B cell (primary cell): Measurements from ENCODE around the gene ADGRL2. TPM values are rescaled to one million over a fixed set of nuclear protein-coding genes. Genes with fewer than 3 reads are reported as not detected.

Source experiments
- ATAC-seq: fragments of 200-7000 bp; cut with Tn5 transposase; one replicate; pipeline ENCODE4 v1.10.0; 2021; ENCODE audit warnings: low read depth, mild to moderate bottlenecking, moderate number of reproducible peaks, moderate library complexity
- CTCF ChIA-PET: fragments of 350-600 bp; sonication (Branson Sonifier 250); formaldehyde crosslinking; loops from one replicate; lab custom pipeline; 2021; ENCODE audit warnings: antibody characterized with exemption, inconsistent platforms; lab: Charles Lee
- POLR2A ChIA-PET: fragments of 350-600 bp; sonication (Branson Sonifier 250); formaldehyde crosslinking; loops from one replicate; lab custom pipeline; 2021; ENCODE audit warnings: antibody characterized with exemption; lab: Charles Lee
- DNase-seq: peaks from one replicate; pipeline ENCODE4 v3.0.0; 2013
- H2AFZ ChIP-seq: 2 replicates; pipeline ENCODE4 v1.6.1; 2012; ENCODE audit warnings: mild to moderate bottlenecking, low read depth, low read length; ENCODE audit not compliant: insufficient read depth, poor library complexity, severe bottlenecking
- H3K27ac ChIP-seq, 2 donors: 1 replicate in 1 of 2; 2 replicates in 1 of 2; pipeline ENCODE4 v1.5.1; 2012 to 2013; ENCODE audit warnings: low read length in 2 of 2, mild to moderate bottlenecking in 2 of 2, moderate library complexity in 1 of 2
- H3K27me3 ChIP-seq, 4 experiments: fragments of 200-600 bp in 1 of 4; sonication (generic) in 1 of 4; replicated peaks in 1 of 4; 1 replicate in 2 of 4; 2 replicates in 2 of 4; pipeline versions ENCODE4 v1.6.1 to v1.7.0; 2013 to 2016; ENCODE audit warnings: low read length in 3 of 4, mild to moderate bottlenecking in 2 of 4, mixed read lengths in 1 of 4, moderate library complexity in 1 of 4; ENCODE audit not compliant: insufficient read depth in 4 of 4, control insufficient read depth in 3 of 4; ENCODE audit errors: control extremely low read depth in 1 of 4
- H3K36me3 ChIP-seq, 2 experiments: replicated peaks in 1 of 2; 1 replicate in 1 of 2; 2 replicates in 1 of 2; pipeline versions ENCODE4 v1.6.1 to v1.7.1; 2013; ENCODE audit warnings: low read length in 1 of 2; ENCODE audit not compliant: insufficient read depth in 2 of 2, control insufficient read depth in 1 of 2; ENCODE audit errors: control extremely low read depth in 1 of 2, extremely low read depth in 1 of 2
- H3K4me1 ChIP-seq, 2 donors: fragments of 200-600 bp in 1 of 2; sonication (generic) in 1 of 2; 1 replicate in 1 of 2; 2 replicates in 1 of 2; pipeline versions ENCODE4 v1.5.1 to v1.6.1; 2013 to 2017; ENCODE audit warnings: low read length in 2 of 2; ENCODE audit not compliant: control insufficient read depth in 2 of 2, insufficient read depth in 2 of 2
- H3K4me2 ChIP-seq: replicated peaks from 2 replicates; pipeline ENCODE3; 2012; ENCODE audit warnings: mild to moderate bottlenecking, low read depth, low read length; ENCODE audit not compliant: poor library complexity, severe bottlenecking
- H3K4me3 ChIP-seq, 5 experiments: fragments of 200-600 bp in 1 of 5; sonication (generic) in 1 of 5; 1 replicate in 3 of 5; 2 replicates in 2 of 5; pipeline versions ENCODE4 v1.5.1 to v1.7.0; 2011 to 2016; ENCODE audit warnings: low read length in 4 of 5, mild to moderate bottlenecking in 4 of 5, low read depth in 2 of 5, control low read depth in 1 of 5, moderate library complexity in 1 of 5; ENCODE audit not compliant: insufficient read depth in 1 of 5; ENCODE audit errors: control extremely low read depth in 1 of 5, extremely low read depth in 1 of 5
- H3K79me2 ChIP-seq: fragments of 200-600 bp; sonication (generic); one replicate; pipeline ENCODE4 v1.6.0; 2016; ENCODE audit warnings: low read length; ENCODE audit not compliant: control insufficient read depth, insufficient read depth
- H3K9ac ChIP-seq: fragments of 200-600 bp; sonication (generic); 2 replicates; pipeline ENCODE4 v1.6.1; 2017; ENCODE audit warnings: mild to moderate bottlenecking, low read length, moderate library complexity
- H3K9me3 ChIP-seq, 3 donors: one replicate each; pipeline versions ENCODE4 v1.6.1 to v1.7.1; 2013; ENCODE audit warnings: low read length in 2 of 3; ENCODE audit not compliant: control insufficient read depth in 2 of 3, insufficient read depth in 1 of 3; ENCODE audit errors: control extremely low read depth in 1 of 3
- H4K20me1 ChIP-seq: 2 replicates; pipeline ENCODE4 v1.6.0; 2012; ENCODE audit warnings: mild to moderate bottlenecking, low read length; ENCODE audit not compliant: insufficient read depth, control insufficient read depth, poor library complexity, severe bottlenecking
- H3K27ac Mint-ChIP-seq: one replicate; pipeline ENCODE4 v1.8.0; 2021; ENCODE audit warnings: mixed read lengths
- H3K27me3 Mint-ChIP-seq: one replicate; pipeline ENCODE4 v1.8.0; 2021; ENCODE audit warnings: mixed read lengths
- H3K4me1 Mint-ChIP-seq: one replicate; pipeline ENCODE4 v1.8.0; 2021; ENCODE audit warnings: mixed read lengths
- H3K4me3 Mint-ChIP-seq: one replicate; pipeline ENCODE4 v1.8.0; 2021; ENCODE audit warnings: mixed read lengths
- H3K9me3 Mint-ChIP-seq: one replicate; pipeline ENCODE4 v1.8.0; 2022; ENCODE audit warnings: mixed read lengths; ENCODE audit not compliant: insufficient read depth
- CTCF ChIP-seq: fragments of 200-600 bp; IDR thresholded peaks from one replicate; pipeline ENCODE4 v1.8.0; 2022; ENCODE audit warnings: antibody characterized with exemption, mild to moderate bottlenecking
- EZH2 ChIP-seq: IDR thresholded peaks from 2 replicates; pipeline ENCODE4 v1.6.1; 2012; ENCODE audit warnings: borderline replicate concordance, low read depth, mild to moderate bottlenecking, moderate library complexity, low read length; ENCODE audit not compliant: insufficient read depth, poor library complexity, severe bottlenecking
- WGBS: methylation state at CpG from one replicate; pipeline ENCODE4 v1.1.5; 2013; ENCODE audit warnings: missing lambda C conversion rate; ENCODE audit not compliant: insufficient coverage; 5-methylcytosine and 5-hydroxymethylcytosine counted together
- intact Hi-C: fragments of 100-400 bp; cut with micrococcal nuclease; formaldehyde crosslinking; loops from one replicate; pipeline ENCODE4 v1.10.0; 2022
- polyA plus RNA-seq: library from polyadenylated mRNA; depleted of rRNA; stranded (reverse); fragments of >200 nt; gene quantifications from 2 replicates; pipeline ENCODE4 v1.2.3, GENCODE V29; 2012
- total RNA-seq, 2 donors: library from RNA; stranded (reverse); fragments of 120-200 nt in 1 of 2; gene quantifications; 1 replicate in 1 of 2; 2 replicates in 1 of 2; pipeline versions ENCODE4 v1.2.3 to v1.2.4, GENCODE V29; 2013 to 2022

ADGRL2 gene
- total and polyA plus RNA-seq, 2 donors (not counting 1 experiment from before 2014, with no cell fraction given): not detected

- no peaks in the 10 kb centered on the region for H3K9me3 ChIP-seq
- ChIA-PET CTCF (no interaction called here), POLR2A (no interaction called here)
- H4K20me1 ChIP-seq: no peaks in the 10 kb centered on the region
- intact Hi-C loops: no loop called here
- H2AFZ ChIP-seq: no peak overlapping the region
- no CpG with 5 or more reads among the region's 1 CpG for WGBS
- H3K27me3 ChIP-seq: no peaks in the 10 kb centered on the region
- no peak for TF ChIP-seq EZH2
- no peak for TF ChIP-seq CTCF
- H3K4me3 Mint-ChIP-seq: no peak overlapping the region
- no peak overlapping the region for H3K4me2 ChIP-seq
- no peaks in the 10 kb centered on the region for H3K79me2 ChIP-seq
- H3K27me3 Mint-ChIP-seq: no peaks in the 10 kb centered on the region
- H3K9me3 Mint-ChIP-seq: no peaks in the 10 kb centered on the region
- H3K27ac Mint-ChIP-seq: no peak overlapping the region
- no peak for ATAC-seq
- no peak overlapping the region for H3K27ac ChIP-seq
- no peaks in the 10 kb centered on the region for H3K4me1 Mint-ChIP-seq
- no peaks in the 10 kb centered on the region for H3K36me3 ChIP-seq
- DNase-seq: no peak
- no peak overlapping the region for H3K9ac ChIP-seq
- H3K4me3 ChIP-seq: no peak overlapping the region
- H3K4me1 ChIP-seq: no peaks in the 10 kb centered on the region
Observed at GRCh38 chr1:81873946-81874345, 73.2 kb downstream of the ADGRL2 start.

GRCh38 chr1:81874461-81874860, 73.7 kb downstream of the ADGRL2 start:
- H3K27me3 ChIP-seq: no peaks in the 10 kb centered on the region
- no peaks in the 10 kb centered on the region for H3K4me1 ChIP-seq
- H3K4me3 ChIP-seq: no peak overlapping the region
- no peak overlapping the region for H2AFZ ChIP-seq
- H3K79me2 ChIP-seq: no peaks in the 10 kb centered on the region
- H3K9ac ChIP-seq: no peak overlapping the region
- DNase-seq (no peak), ATAC-seq (no peak)
- ChIA-PET CTCF (no interaction called here), POLR2A (no interaction called here)
- no peak overlapping the region for H3K27ac ChIP-seq
- Mint-ChIP-seq H3K27ac (no peak overlapping the region), H3K4me1 (no peaks in the 10 kb centered on the region), H3K4me3 (no peak overlapping the region), H3K27me3 (no peaks in the 10 kb centered on the region), H3K9me3 (no peaks in the 10 kb centered on the region)
- 100% methylated on average over 1 of the region's 1 CpG for WGBS
- H3K36me3 ChIP-seq: no peaks in the 10 kb centered on the region
- no peaks in the 10 kb centered on the region for H4K20me1 ChIP-seq
- no peak overlapping the region for H3K4me2 ChIP-seq
- no peaks in the 10 kb centered on the region for H3K9me3 ChIP-seq
- intact Hi-C loops: no loop called here
- TF ChIP-seq CTCF: no peak
- TF ChIP-seq EZH2: no peak
